SK-N-MC (cell line): ENCODE measurements around the gene FGF3.

Experiments used
- DNase-seq: peaks from one replicate; pipeline ENCODE4 v3.0.0-alpha.2; 2011; ENCODE audit warnings: low read depth, low spot score
- H3K27ac ChIP-seq: fragments of 200-600 bp; sonication (generic); 2 replicates; pipeline ENCODE4 v1.5.1; 2016; ENCODE audit warnings: mixed run types
- H3K36me3 ChIP-seq: fragments of 200-600 bp; sonication (generic); 2 replicates; pipeline ENCODE4 v1.6.1; 2017; ENCODE audit warnings: antibody characterized with exemption, low read length, mixed read lengths; ENCODE audit not compliant: insufficient read depth
- H3K4me3 ChIP-seq: fragments of 200-600 bp; sonication (generic); 2 replicates; pipeline ENCODE4 v1.5.1; 2016
- H3K9ac ChIP-seq: fragments of 200-600 bp; sonication (generic); 2 replicates; pipeline ENCODE4 v1.8.0; 2017; ENCODE audit warnings: mixed run types, mixed read lengths; ENCODE audit not compliant: insufficient read length
- H3K9me3 ChIP-seq: fragments of 200-600 bp; sonication (generic); 2 replicates; pipeline ENCODE4 v1.6.1; 2017; ENCODE audit warnings: low read depth, mild to moderate bottlenecking, antibody characterized with exemption, low read length, moderate library complexity, mixed read lengths
- EZH2 ChIP-seq: fragments of 200-600 bp; sonication (generic); IDR thresholded peaks from one replicate; pipeline ENCODE4 v1.6.1; 2017; ENCODE audit warnings: antibody characterized with exemption
- FOXP2 ChIP-seq: optimal IDR thresholded peaks from 2 replicates; pipeline ENCODE3; 2011; ENCODE audit warnings: mild to moderate bottlenecking, moderate library complexity; ENCODE audit not compliant: insufficient read depth; ENCODE audit errors: extremely low read length, control extremely low read depth
- POLR2AphosphoS5 ChIP-seq: IDR thresholded peaks from 2 replicates; pipeline ENCODE4 v1.6.1; 2012; ENCODE audit warnings: mild to moderate bottlenecking, low read depth, low read length, borderline replicate concordance

Gene FGF3

GRCh38 chr11:69822676-69823494, 3.7 kb upstream of the FGF3 start:
- Histone ChIP-seq H3K27ac (no peak overlapping the region), H3K4me3 (no peak overlapping the region), H3K36me3 (no peaks in the 10 kb centered on the region), H3K9ac (no peak overlapping the region), H3K9me3 (no peaks in the 10 kb centered on the region)
- DNase-seq = no peak
- TF ChIP-seq FOXP2 = no peak
- TF ChIP-seq EZH2 = no peak
- TF ChIP-seq POLR2AphosphoS5 = no peak

GRCh38 chr11:69821511-69822040, 2.4 kb upstream of the FGF3 start:
- Histone ChIP-seq H3K36me3 (no peaks in the 10 kb centered on the region), H3K9ac (no peak overlapping the region), H3K4me3 (no peak overlapping the region), H3K9me3 (no peaks in the 10 kb centered on the region), H3K27ac (no peak overlapping the region)
- no peak for TF ChIP-seq FOXP2
- no peak for TF ChIP-seq POLR2AphosphoS5
- no peak for TF ChIP-seq EZH2
- DNase-seq = no peak

GRCh38 chr11:69820441-69820840, 1.2 kb upstream of the FGF3 start:
- no peaks in the 10 kb centered on the region for H3K9me3 ChIP-seq
- no peak for DNase-seq
- H3K4me3 ChIP-seq = no peak overlapping the region
- H3K9ac ChIP-seq = no peak overlapping the region
- H3K27ac ChIP-seq = no peak overlapping the region
- TF ChIP-seq POLR2AphosphoS5 (no peak), FOXP2 (no peak), EZH2 (no peak)
- H3K36me3 ChIP-seq = no peaks in the 10 kb centered on the region

GRCh38 chr11:69819541-69820070, 390 bp upstream of the FGF3 start:
- H3K9ac ChIP-seq = no peak overlapping the region
- H3K36me3 ChIP-seq = no peaks in the 10 kb centered on the region
- no peak for DNase-seq
- TF ChIP-seq EZH2 (no peak), POLR2AphosphoS5 (no peak), FOXP2 (no peak)
- H3K27ac ChIP-seq = no peak overlapping the region
- no peaks in the 10 kb centered on the region for H3K9me3 ChIP-seq
- H3K4me3 ChIP-seq = no peak overlapping the region

- Histone ChIP-seq H3K27ac (no peak overlapping the region), H3K36me3 (no peaks in the 10 kb centered on the region), H3K9ac (no peak overlapping the region), H3K9me3 (no peaks in the 10 kb centered on the region), H3K4me3 (peak overlapping the region; percentile 61)
- TF ChIP-seq FOXP2 (no peak), POLR2AphosphoS5 (no peak), EZH2 (no peak)
- DNase-seq = no peak
Measured at GRCh38 chr11:69818231-69818602, 999 bp downstream of the FGF3 start.

GRCh38 chr11:69817265-69818230, 1.7 kb downstream of the FGF3 start:
- Histone ChIP-seq H3K36me3 (no peaks in the 10 kb centered on the region), H3K4me3 (peak overlapping the region; percentile 61), H3K27ac (no peak overlapping the region), H3K9ac (no peak overlapping the region), H3K9me3 (no peaks in the 10 kb centered on the region)
- no peak for DNase-seq
- TF ChIP-seq POLR2AphosphoS5 (no peak), EZH2 (peak; percentile 69), FOXP2 (no peak)

- no peaks in the 10 kb centered on the region for H3K36me3 ChIP-seq
- no peak overlapping the region for H3K9ac ChIP-seq
- H3K4me3 ChIP-seq = no peak overlapping the region
- no peak for DNase-seq
- no peak overlapping the region for H3K27ac ChIP-seq
- TF ChIP-seq FOXP2 = no peak
- no peak for TF ChIP-seq POLR2AphosphoS5
- no peak for TF ChIP-seq EZH2
- no peaks in the 10 kb centered on the region for H3K9me3 ChIP-seq
Measured at GRCh38 chr11:69816671-69817070, 2.5 kb downstream of the FGF3 start.

- no peaks in the 10 kb centered on the region for H3K9me3 ChIP-seq
- DNase-seq = no peak
- no peak for TF ChIP-seq POLR2AphosphoS5
- TF ChIP-seq FOXP2 = no peak
- no peak for TF ChIP-seq EZH2
- no peak overlapping the region for H3K27ac ChIP-seq
- no peaks in the 10 kb centered on the region for H3K36me3 ChIP-seq
- H3K9ac ChIP-seq = no peak overlapping the region
- no peak overlapping the region for H3K4me3 ChIP-seq
Measured at GRCh38 chr11:69815973-69816372, 3.2 kb downstream of the FGF3 start.
